Bronchial epithelial cell (primary cell): ENCODE data around the gene PPP1R12C. TPM values are rescaled to one million over a fixed set of nuclear protein-coding genes. Genes with fewer than 3 reads are reported as not detected.
A peak's percentile ranks its signal among the peaks of the same experiment; 100 is the strongest.
"Not testable (repeated sequence)": the region's sequence is repeated elsewhere in the genome, so short reads cannot be mapped to it uniquely, and the experiment has no call there.

Source experiments
- DNase-seq: peaks from one replicate; pipeline ENCODE4 v3.0.0-alpha.2; 2010; ENCODE audit warnings: low read depth
- FAIRE-seq: peaks from 2 replicates; lab custom pipeline; 2011; peaks lifted over from hg19 to GRCh38; lab: Jason Lieb, UNC
- H3K27me3 ChIP-seq: 2 replicates; pipeline ENCODE4 v1.5.1; 2011; ENCODE audit warnings: low read length; ENCODE audit not compliant: control insufficient read depth, insufficient read depth
- H3K36me3 ChIP-seq: 2 replicates; pipeline ENCODE4 v1.5.1; 2011; ENCODE audit warnings: low read length; ENCODE audit not compliant: control insufficient read depth, insufficient read depth
- H3K4me3 ChIP-seq: 2 replicates; pipeline ENCODE4 v1.5.1; 2011; ENCODE audit warnings: mild to moderate bottlenecking, low read depth, low read length, control low read depth
- total RNA-seq: library from RNA; depleted of rRNA; stranded (reverse); fragments of >200 nt; gene quantifications from 2 replicates; pipeline ENCODE4 v1.2.1, GENCODE V29; 2014
- TF ChIP-seq, protein P1 (sequence below): IDR thresholded peaks from 2 replicates; pipeline ENCODE4 v1.5.1; 2011; ENCODE audit warnings: mild to moderate bottlenecking, moderate library complexity, low read length, control low read depth, inconsistent platforms; ENCODE audit not compliant: insufficient read depth, severe bottlenecking

Gene PPP1R12C
- total RNA-seq, 1 donor from 2014 or later: 22.9 TPM

GRCh38 chr19:55156202-55157063, 39.0 kb upstream of the PPP1R12C start:
- TF ChIP-seq, protein P1, sequence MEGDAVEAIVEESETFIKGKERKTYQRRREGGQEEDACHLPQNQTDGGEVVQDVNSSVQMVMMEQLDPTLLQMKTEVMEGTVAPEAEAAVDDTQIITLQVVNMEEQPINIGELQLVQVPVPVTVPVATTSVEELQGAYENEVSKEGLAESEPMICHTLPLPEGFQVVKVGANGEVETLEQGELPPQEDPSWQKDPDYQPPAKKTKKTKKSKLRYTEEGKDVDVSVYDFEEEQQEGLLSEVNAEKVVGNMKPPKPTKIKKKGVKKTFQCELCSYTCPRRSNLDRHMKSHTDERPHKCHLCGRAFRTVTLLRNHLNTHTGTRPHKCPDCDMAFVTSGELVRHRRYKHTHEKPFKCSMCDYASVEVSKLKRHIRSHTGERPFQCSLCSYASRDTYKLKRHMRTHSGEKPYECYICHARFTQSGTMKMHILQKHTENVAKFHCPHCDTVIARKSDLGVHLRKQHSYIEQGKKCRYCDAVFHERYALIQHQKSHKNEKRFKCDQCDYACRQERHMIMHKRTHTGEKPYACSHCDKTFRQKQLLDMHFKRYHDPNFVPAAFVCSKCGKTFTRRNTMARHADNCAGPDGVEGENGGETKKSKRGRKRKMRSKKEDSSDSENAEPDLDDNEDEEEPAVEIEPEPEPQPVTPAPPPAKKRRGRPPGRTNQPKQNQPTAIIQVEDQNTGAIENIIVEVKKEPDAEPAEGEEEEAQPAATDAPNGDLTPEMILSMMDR: no peak
- no peak for FAIRE-seq
- H3K4me3 ChIP-seq: no peak overlapping the region
- DNase-seq: peak; percentile 17
- H3K27me3 ChIP-seq: no peaks in the 10 kb centered on the region
- no peaks in the 10 kb centered on the region for H3K36me3 ChIP-seq

DNA sequence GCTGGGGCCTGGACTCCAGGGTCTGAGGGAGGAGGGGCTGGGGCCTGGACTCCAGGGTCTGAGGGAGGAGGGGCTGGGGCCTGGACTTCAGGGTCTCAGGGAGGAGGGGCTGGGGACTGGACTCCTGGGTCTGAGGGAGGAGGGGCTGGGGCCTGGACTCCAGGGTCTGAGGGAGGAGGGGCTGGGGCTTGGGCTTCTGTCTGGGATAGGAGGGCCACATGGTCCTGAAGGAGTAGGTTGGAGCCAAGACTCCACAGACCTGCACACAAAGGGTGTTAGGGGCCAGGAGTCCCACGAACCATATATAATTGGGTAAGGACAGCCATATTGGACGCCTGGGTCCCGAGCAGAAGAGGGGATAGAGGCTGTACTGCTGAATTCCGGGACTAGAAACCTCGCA, 38.3 kb upstream of the PPP1R12C start:
- not testable (repeated sequence) for DNase-seq, H3K4me3 ChIP-seq, H3K36me3 ChIP-seq, FAIRE-seq, H3K27me3 ChIP-seq

- H3K36me3 ChIP-seq: no peaks in the 10 kb centered on the region
- TF ChIP-seq, protein P1: no peak
- no peak overlapping the region for H3K4me3 ChIP-seq
- H3K27me3 ChIP-seq: no peaks in the 10 kb centered on the region
- DNase-seq (no peak), FAIRE-seq (no peak)
These were observed 36.3 kb upstream of the PPP1R12C start for GRCh38 chr19:55153652-55154264.

GRCh38 chr19:55152017-55152416, 34.6 kb upstream of the PPP1R12C start:
- no peaks in the 10 kb centered on the region for H3K27me3 ChIP-seq
- DNase-seq: no peak
- TF ChIP-seq, protein P1: no peak
- no peaks in the 10 kb centered on the region for H3K36me3 ChIP-seq
- no peak for FAIRE-seq
- H3K4me3 ChIP-seq: no peak overlapping the region

DNA sequence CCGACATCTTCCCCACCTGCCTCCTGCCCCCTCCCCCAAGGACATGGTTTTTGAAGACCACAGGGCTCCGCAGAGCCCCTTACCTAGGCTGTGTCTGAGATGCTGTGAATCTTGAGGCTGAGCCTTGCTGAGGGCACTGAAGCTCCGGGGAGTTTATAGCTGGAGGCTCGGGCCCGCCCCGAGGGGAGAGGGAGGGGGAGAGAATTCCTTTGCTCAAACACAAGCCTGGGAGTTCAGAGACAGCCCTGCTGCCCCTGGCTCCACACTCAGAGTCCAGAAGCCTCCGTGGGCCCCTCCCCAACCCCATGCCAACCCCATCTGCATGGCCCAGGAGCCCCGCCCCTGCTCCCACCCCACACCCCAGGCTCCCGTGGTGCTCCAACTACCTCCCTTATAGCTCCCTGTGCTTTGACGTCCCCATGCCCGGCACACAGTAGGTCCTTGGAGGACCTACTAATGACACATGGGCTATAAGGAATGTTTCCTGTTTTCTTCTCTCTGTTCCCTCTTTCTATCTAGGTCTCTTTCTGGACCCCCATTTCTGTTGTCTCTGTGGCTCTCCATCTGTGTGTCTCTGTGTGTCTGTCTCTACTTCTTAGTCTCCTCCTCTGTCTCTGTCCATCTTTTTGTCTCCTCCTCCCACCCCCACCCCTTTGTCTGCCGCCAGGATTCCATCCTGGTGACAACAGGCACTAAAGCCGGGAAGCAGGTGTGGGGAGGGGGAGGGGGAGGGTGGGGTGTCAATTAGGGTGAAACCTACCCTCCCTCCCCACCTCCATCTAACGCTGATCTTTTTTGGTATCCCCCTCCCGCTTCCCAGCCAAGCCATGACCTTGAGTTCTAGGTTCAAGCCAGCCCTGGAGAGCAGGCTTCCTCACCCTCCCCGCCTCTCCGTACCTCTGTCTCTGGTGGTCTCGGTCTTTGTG, 31.9 kb upstream of the PPP1R12C start, which contains the start of gene TNNT1:
TNNT1 (minus strand) TSS at position 129 of the 926 bp plus-strand sequence. CDS start 2,049 bp downstream, outside the sequence.
- Histone ChIP-seq H3K27me3 (no peaks in the 10 kb centered on the region), H3K4me3 (no peak within 1 kb of the TSS), H3K36me3 (no peaks in the 10 kb centered on the region)
- DNase-seq (no peak), FAIRE-seq (no peak)
- TF ChIP-seq, protein P1: no peak
